Femur (tissue), 1 donor: ENCODE data around the gene TTC3.

Experiments used
- DNase-seq: peaks from one replicate; pipeline ENCODE4 v3.0.0-alpha.2; 2017

Gene TTC3

DNA sequence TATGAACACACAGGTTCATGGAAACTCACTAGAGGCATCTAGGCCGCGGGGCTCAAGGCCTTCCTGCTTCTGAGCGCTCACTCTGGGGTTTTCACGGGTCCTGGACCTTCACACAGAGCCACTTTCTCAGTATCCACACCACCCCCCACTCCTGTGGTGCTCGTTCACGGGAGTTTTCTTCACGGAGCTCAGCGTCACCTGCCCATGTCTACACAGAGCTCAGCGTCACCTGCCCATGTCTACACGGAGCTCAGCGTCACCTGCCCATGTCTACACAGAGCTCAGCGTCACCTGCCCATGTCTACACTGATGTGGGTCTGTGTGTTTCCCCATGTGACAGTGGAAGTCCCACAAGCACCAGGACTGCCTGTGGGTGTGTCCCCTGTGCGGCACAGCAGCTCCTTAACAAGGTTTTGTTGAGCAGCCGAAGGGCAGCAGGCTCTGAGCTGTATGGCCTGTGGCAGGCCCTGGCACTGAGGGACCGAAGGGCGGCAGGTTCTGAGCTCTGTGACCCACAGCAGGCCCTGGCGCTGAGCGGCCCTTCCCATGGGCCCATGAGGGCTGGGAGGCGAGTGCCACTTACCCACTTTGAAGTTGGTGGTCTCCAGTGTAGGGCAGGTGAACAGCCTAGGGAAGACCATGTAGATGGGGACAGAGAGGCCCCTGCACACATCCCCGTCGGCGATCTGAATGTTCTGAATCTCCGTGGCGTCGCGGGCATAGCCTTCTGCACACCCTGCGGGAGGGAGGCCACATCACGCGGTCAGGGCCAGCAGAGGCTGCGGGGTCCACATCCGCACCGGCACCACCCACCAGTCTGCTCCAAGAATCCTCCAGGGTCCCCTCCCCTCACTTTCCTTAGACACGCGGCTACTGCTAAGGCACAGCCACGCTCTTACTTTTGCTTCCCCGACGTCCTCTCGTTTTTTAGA is 154.3 kb downstream of the TTC3 start:
- no peak for DNase-seq

DNA sequence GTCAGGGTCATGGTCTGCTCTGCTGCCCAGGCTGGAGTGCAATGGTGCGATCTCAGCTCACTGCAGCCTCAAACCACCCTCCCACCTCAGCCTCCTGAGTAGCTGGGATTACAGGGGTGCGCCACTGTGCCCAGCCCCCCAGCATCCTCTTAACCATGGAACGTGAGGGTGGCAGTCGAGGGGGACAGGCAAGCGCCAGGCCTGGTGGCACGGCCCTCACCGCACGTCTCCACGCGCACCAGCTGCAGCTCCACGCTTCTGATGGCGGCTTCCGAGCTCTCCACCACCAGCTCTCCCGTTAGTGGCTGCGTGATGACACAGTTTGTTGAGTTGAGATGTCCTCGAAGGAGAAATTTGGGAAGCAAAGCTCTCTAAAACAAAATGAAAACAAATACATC is 154.9 kb downstream of the TTC3 start:
- no peak for DNase-seq

DNA sequence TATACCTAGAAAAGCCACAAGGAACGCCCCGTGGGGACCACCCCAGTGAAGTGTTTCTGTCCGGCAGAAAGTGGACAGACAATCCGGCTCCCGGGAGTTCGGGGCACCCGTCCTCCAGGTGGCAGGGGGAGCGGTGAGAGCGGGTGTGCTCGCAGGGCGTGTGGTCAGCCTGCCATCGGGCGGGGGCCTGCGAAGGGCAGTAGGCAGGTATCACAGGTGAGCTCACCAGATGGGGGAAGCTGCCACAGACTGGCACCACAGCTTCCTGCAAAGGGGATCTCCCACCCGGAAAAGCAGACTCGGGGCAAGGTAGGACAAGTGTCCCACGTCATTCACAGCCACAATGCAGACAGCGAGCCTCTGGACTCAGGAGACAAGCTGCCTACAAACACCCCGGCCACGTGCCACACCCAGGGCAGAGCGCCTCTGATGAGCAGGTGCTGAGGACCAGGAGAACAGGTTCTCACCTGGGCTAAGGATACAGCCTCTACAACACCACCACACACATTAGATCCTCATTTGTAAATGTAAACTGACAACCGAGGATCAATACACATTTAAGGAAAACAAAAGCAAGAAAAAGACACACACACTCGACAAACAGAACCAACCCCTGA is 157.7 kb downstream of the TTC3 start:
- DNase-seq = no peak

DNA sequence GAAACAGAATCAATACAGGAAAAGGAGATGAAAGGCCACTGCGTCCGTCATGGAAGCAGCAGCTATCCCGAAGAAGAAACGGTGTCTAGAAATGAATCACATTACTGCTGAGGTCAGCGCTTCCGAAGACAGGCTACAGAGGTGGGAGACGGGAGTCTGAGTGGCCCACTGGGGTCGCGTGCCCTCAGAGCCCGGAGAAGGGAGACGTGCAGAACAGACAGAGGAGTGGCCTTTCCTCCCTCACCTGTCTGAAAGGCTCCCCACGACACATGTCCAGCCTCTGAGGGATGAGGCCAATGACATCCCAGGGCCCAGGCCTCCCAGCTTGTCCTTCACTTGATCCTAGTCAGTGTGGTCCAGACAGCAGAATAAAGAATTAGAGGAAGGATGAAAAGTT is 158.2 kb downstream of the TTC3 start:
- no peak for DNase-seq

DNA sequence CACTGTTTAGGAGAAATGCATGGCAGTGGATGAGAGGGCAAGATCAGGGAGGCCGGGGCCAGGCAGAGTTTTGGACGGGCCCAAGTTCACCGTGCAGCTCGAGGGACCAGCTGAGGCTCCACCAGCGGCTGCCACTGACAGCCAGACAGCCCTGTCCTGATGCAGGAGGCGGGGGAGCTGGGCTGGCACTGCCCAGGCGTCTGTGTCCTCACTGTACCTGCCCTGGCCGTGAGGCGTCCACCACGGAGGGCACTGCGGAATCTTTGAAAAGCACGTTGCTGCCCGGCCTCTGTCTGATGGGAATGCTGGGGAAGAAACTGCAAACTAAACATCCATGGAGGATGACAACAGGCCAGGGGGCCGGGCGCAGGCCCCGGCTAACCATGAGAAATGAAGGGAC is 158.6 kb downstream of the TTC3 start:
- DNase-seq = no peak

DNA sequence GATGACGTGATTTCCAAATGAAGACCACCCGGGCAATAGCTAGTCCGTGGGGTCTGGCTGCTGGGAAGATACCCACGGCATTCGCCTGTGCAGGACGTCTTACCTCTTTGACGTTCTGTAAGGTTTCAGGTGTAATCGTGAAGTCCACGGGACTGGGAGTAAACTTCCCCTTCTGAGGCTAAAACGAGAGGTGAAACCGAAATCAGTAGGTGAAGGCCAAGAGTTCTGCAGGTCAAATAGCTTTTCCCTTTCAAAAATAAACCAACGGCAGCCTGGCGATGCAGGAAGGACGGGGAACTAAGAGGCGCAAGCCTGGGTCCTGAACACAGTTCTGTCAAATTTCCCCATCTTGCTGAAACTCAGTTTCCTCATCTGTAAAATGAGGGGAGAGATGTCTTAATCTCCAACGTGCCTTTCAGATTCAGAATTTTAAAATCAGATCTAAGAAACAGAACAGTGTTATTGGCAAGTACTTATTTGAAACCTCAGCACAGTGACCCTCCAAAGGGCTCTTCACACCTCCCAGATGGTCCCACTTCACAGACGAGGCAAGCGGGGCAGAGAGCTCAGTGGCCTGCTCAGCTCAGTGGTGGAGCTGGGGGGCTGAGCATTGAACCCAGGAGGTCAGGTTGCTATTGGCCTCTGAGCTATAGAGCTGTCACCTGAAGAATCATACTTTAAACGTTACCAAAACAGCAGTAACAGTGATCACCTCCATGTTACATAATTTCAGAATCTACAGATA is 159.4 kb downstream of the TTC3 start:
- no peak for DNase-seq

DNA sequence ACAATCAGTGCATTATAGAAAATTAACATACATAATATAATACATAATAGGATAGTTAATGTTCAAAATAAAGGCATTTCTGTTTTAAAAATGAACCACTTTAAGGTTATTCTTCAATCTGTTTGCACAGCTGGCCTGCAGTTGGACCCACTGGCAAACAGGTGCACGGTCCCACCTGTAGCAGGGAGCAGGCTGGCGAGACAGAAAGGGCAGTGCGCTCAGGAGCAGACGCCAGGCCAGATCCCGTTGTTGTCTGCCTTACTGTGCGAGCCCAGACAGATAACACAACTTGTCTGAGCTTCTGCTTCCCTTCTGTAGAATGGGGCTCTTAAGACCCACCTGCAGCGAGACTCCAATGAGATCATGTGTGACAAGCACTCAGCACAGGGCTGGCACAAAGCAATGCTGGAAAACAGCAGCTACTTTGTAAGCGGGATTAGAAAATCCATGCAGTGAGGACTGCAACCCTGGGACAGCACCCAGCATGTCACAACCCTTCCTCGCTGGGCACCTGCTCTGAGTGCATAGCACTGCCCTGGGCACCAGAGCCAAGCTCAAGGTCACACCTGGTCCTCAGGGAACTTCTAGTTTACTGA is 160.6 kb downstream of the TTC3 start:
- DNase-seq = no peak

DNA sequence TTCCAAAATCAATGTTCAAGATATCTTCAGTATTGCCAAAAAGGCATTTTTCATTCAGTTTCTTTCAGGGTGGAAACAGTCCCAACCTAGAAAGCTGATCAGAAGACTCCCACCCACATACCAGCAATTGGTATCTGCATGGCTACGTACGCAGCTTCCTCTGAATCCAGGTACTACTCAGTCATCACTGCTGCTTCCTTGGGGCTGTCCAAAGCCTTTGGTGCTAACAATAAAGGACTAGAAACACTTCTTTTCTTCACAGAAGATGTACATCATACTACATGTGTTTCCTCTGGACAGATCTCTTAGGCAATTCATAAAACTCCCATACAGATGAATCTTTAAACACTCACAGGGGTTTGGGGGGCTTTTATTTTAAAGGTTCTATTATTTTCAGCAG is 164.3 kb downstream of the TTC3 start:
- DNase-seq = no peak

DNA sequence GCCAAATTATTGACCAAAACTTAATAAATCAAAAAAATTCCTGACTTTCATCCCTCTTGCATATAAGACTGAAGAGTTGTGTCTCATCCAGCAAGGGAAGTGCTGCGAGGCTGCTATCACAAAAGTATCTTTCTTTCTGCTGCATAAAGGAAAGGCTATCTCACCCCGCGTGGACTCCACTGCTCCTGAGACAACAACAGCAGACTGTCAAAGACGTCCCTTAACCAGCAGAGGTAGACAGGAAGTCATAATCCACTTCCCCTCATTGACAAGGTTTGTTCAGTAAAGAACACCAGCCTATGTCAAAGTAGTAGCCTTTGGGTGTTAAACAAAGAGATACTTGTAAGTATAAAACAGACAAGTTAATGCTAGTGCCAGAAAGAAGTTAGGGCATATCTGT is 164.7 kb downstream of the TTC3 start:
- DNase-seq = no peak

DNA sequence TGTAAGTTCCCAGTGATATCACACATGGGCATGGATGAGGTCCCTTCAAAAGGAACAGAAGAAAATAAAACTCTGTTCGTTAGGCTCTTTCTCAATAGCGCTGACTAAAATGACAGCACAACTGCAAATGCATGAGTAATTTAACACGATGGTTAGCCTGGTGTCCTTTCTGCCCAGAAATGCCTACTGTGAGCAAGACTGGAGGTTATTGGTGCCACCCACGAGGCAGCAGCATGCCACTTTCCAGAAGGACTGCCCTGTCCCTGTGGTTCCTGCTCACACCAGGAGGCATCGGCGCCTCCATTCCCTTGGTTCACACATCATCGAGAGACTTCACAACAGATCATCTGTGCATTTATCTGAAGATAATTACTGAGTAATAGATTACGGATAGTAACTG is 167.9 kb downstream of the TTC3 start:
- no peak for DNase-seq

DNA sequence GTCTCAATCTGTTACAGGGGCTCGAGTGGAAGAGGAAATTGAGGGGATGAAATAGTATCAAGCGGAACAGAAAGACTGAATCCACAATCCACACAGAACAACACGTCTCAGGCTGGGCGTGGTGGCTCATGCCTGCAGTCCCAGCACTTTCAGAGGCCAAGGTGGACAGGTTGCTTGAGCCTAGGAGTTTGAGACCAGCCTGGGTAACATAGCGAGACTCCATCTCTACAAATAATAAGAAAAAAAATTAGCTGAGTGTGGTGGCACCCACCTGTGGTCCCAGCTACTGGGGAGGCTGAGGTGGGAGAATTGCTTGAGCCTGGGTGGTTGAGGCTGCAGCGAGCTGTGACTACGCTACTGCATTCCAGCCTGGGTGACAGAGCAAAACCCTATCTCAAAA is 168.4 kb downstream of the TTC3 start:
- no peak for DNase-seq

DNA sequence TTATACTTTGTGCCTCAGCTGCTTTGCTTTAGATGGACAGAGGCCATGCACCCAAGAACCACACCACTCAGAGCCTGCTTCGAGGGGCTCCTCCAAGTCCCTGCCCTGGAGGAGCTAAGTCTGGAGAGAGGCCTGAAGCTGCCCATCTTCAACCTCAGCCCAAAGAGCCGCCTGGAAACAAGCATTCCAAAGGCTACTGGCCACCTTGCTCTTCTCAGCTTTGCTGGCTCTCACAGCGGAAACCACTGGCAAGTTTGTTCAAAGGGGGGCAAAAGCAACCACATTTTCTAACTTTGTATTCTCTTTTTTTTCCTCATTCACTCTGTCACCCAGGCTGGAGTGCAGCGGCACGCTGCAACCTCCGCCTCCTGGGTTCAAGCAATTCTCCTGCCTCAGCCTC is 170.9 kb downstream of the TTC3 start:
- DNase-seq = no peak

DNA sequence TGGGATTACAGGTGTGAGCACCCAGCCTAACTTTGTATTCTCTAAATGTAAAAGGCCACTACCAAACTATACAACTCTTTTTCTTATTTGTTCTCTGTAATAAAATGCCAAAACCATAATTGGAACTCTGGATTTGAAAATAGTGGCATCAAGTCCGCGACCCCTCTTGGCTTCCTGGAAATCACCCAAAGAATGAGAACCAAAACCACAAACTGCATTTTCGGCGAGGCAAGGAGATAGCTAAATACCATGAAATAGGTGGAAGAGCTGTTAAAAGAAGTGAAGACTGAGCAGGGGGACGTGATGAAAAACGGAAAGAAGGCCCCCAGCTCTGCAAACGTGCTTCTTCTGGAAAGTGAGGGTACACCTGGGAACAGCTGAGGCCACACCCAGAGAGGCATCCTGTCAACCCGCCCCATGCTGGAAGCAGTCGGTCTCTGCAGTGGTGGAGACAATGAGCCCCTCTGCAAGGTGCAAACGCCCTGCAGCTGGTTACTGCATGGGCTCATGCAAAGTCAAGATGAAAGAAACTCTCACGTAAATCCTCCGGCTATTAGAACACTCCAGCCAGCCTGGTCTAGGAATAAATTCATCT is 171.5 kb downstream of the TTC3 start:
- no peak for DNase-seq

DNA sequence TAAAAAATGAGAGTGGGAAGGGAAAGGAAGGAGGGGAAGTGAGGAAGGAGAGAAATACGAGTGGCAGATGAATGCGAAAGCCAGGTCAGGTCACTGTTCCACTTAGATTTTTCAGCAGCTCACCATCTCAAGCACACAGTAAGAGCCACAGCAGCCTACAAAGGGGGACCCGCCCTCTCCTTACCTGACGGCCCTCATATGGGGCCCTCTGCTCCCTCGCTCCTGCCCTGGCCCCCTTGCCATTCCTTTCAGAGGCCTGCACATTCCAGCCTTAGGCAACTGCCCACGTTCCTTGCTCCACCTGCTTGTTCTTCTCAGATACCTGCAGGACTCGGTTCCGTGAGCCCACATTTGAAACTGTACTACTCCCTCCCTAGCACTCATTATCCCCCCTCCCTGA is 172.1 kb downstream of the TTC3 start:
- DNase-seq = no peak

DNA sequence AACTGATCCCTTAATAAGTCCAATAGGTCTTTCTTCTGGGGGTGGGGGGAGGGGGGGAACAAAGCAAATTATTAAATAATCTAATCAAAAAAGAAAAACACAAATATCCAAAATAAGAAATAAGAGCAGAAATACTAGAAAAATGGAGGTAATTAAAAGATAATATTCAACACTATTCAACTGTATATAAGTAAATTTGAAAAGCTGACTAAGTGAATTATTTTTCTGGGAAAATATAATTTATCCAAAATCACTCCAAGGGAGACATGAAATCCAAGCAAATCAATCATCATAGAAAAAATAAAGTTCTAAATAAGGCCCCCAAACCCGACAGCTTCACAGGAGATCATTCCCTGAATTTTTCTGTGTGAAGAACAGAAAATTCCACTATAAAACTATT is 175.2 kb downstream of the TTC3 start:
- DNase-seq = no peak

DNA sequence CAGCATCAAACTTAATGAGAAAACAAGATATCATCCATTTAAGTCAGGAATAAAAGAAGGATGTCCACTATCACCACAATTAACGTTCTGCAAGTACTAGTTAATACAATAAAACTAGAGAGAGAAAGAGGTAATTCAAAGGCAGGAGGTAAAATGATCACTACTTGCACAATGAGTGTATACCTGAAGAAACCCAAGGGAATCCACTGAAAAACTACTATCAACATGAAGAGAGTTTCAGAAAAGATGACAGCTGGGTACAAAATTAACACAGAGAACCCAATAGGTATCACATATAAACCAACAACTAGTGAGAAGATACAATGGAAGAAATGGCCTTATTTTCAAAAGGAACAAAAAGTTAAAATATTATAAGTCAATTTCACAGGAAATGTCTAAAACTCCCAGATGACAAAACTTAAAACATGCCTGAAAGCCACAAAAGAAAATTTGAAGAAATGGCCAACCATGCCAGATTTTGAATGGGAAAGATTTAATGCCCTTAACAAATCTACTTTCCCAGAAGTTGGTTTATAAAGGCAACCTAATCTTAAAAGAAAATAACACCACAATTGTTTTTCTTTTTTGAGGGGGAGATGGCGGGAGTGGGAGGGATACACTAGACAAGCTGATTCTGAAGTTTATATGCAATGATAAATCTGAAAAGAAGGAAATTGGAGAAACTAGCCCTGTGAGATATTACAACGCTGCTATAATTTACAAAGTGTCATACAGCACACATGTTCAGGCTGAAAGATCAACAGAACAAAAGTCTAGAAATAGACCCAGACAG is 176.3 kb downstream of the TTC3 start:
- DNase-seq = no peak

DNA sequence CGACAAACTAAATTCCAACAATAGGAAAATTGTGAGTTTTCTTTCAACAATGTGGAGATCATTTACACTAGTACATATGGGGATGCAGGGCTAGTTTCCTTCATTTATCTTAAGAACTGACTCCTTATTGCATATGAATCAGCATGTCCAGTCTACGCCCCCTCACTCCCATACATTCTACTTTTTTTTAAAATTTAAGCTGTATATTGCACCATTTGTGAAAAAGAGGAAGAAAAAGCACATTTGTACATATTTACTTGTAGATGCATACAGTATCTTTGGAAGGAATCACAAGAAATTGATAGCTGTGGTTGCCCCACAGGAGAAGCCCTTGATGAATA is 178.2 kb downstream of the TTC3 start:
- no peak for DNase-seq
